Measurements from ENCODE around the gene CASP14. TPM values are rescaled to one million over a fixed set of nuclear protein-coding genes. Genes with fewer than 3 reads are reported as not detected.

The CASP14 gene
- total RNA-seq, 4 donors from 2014 or later = not detected

DNA sequence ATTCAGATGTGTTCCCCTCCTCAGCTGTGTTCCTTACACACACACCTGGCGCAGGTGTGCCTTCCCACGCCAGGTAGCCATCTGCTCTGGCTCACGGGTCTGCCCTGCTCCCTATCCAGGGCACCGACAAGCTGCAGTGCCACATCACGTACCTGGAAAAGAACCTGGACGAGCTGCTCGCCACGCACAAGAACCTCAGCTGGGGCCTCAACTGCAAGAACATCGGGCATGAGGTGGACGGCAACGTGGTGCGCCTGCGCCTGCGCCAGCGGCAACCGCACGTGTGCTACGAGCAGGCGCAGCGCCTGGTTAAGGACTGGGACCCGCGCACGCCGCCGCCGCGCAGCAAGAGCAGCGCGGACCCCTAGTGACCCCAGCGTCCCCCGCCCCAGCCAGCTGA lies 26.5 kb upstream of the CASP14 start:
- DNase-seq (ENCODE audit: low spot score) (no peak), ATAC-seq (ENCODE audit: low FRiP score) (no peak)
- TF ChIP-seq, protein P1, sequence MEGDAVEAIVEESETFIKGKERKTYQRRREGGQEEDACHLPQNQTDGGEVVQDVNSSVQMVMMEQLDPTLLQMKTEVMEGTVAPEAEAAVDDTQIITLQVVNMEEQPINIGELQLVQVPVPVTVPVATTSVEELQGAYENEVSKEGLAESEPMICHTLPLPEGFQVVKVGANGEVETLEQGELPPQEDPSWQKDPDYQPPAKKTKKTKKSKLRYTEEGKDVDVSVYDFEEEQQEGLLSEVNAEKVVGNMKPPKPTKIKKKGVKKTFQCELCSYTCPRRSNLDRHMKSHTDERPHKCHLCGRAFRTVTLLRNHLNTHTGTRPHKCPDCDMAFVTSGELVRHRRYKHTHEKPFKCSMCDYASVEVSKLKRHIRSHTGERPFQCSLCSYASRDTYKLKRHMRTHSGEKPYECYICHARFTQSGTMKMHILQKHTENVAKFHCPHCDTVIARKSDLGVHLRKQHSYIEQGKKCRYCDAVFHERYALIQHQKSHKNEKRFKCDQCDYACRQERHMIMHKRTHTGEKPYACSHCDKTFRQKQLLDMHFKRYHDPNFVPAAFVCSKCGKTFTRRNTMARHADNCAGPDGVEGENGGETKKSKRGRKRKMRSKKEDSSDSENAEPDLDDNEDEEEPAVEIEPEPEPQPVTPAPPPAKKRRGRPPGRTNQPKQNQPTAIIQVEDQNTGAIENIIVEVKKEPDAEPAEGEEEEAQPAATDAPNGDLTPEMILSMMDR (IDR thresholded peaks at IDR 0.05) = no peak

DNA sequence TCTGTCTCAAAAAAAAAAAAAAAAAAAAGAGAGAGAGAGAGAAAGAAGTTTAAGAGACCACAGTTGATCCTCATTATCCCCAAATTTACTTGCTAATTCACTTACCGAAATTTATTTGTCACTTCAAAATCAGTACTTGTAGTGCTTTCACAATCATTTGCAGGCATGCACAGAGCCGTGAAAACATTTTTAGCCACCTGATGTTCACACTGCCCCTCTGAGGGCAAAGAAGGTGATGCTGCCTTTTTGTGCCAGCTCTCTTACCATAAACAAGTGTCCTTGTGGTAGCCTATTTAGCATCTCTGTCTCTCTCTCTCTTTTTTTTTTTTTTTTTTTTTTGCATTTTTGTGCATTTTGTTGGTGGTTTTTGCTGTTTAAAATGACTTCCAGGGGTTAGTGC lies 24.1 kb upstream of the CASP14 start:
- TF ChIP-seq, protein P1 (IDR thresholded peaks at IDR 0.05) = no peak
- DNase-seq (ENCODE audit: low spot score) = no peak

DNA sequence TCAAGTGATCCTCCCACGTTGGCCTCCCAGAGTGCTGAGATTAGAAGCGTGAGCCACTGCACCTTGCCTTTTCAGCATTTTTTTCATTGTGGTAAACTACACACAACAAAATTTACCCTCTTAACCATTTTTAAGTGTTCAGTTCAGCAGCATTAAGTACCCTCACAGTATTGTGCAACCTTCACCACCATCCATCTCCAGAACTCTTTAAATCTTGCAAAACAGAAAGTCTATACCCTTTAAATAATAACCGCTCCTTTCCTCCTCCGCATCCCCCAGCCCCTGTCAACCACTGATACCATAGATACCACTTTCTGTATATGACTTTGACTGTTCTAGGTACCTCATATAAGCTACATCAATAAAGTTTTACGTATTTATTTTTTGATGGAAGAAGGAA lies 20.8 kb upstream of the CASP14 start:
- ATAC-seq (ENCODE audit: low FRiP score) = no peak
- TF ChIP-seq, protein P1 (IDR thresholded peaks at IDR 0.05) = no peak
- DNase-seq (ENCODE audit: low spot score) = no peak

More for the DNA sequence above, 24.1 kb upstream of the CASP14 start:
- ATAC-seq (ENCODE audit: low FRiP score) = no peak

DNA sequence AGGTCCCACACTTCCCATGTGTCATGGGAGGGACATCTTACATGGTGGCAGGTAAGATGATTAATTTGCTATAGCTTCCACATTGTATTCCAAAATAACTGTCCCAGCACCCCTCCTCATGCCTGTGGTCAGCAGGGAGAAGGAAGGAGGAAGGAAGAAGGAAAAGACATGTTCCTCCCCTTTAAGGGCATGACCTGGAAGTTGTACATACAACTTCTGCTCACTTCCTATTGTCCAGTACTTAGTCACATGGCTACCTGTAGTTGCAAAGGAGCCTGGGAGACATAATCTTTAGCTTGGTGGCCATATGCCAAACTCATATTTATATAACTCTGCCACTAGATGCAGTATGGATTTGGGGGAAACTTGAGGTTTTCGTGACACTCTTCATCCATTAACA lies 17.6 kb upstream of the CASP14 start:
- TF ChIP-seq, protein P1 (IDR thresholded peaks at IDR 0.05) = no peak
- no peak for DNase-seq (ENCODE audit: low spot score)
- no peak for ATAC-seq (ENCODE audit: low FRiP score)

DNA sequence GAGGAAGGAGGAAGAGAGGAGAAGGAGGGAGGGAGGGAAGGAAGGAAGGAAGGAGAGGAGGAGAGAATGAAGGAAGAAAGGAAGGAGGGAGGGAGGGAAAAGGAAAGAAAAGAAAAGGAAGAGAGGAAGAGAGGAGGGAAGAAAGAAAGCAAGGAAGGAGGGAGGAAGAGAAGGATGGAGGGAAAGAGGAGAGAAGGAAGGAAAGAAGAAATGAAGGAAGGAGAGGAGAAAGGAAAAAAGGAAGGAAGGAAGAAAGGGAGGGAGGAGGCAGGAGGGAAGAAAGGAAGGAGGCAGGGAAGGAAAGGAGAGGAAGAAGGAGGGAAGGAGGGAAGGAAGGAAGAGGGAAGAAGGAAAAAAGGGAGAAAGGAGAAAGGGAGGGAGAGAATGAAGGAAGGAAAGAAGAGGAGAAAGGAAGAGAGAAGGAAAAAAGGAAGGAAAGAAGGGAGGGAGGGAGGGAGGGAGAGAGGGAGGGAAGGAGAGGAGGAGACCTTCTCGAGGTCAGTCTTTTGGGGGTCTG lies 13.4 kb upstream of the CASP14 start:
- DNase-seq (ENCODE audit: low spot score) = no peak
- TF ChIP-seq, protein P1 (IDR thresholded peaks at IDR 0.05) = no peak
- ATAC-seq (ENCODE audit: low FRiP score) = no peak

DNA sequence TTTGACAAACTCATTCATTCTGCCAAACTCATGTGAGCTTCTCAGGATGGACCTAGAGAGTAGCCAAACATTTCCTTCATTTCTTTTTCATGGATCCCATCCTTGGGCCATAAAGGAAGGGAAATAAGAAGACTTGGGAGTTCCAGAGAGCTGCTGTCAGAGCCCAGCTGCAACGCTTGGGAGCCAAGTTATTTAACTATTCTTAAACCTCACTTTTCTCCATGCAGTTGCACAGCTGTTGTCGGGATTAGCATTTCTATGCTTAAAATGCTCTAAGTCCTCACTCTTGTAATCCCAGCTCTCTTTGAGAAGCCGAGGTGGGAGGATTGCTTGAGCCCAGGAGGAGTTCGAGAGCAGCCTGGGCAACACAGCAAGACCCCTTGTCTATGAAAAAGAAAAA lies 11.7 kb upstream of the CASP14 start:
- TF ChIP-seq, protein P1 (IDR thresholded peaks at IDR 0.05) = no peak
- ATAC-seq (ENCODE audit: low FRiP score) = no peak
- DNase-seq (ENCODE audit: low spot score) = no peak

DNA sequence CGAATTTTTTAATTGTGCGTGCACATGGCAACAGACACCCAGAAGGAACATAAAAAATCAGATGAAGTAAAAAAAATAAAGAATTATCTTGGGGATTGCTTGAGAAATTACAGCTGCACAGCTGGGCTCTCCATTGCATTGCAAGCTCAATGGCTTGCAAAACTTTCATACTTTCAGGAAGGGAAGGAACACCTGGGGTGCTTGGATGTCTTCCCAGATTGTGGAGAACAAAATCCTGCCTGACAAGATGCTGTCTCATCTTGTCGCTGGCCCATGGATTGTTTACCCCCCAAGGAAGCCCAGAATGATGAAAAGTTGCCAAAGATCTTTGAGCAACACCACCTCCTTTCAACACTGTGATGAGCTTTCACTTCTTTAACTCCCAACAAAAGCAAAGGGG lies 11.0 kb upstream of the CASP14 start:
- ATAC-seq (ENCODE audit: low FRiP score) = no peak
- TF ChIP-seq, protein P1 (IDR thresholded peaks at IDR 0.05) = no peak
- DNase-seq (ENCODE audit: low spot score) = no peak
